SK-N-SH treated with all-trans-retinoic acid at 6 μM for 48 hours (cell line): ENCODE data around the gene GGA1.

Experiments used
- ATAC-seq: fragments of 200-7000 bp; cut with Tn5 transposase; 3 replicates; pipeline ENCODE4 v1.9.1; 2020; ENCODE audit warnings: mild to moderate bottlenecking, moderate library complexity
- ARNTL ChIP-seq: fragments of 450-650 bp; formaldehyde crosslinking; IDR thresholded peaks from 2 replicates; pipeline ENCODE4 v1.5.0; 2020; ENCODE audit warnings: low read depth, mild to moderate bottlenecking, moderate library complexity, borderline replicate concordance
- BACH2 ChIP-seq: fragments of 250-450 bp; sonication (Bioruptor Pico); IDR thresholded peaks from 2 replicates; pipeline ENCODE4 v1.9.0; 2021; ENCODE audit warnings: mild to moderate bottlenecking, borderline replicate concordance
- CSDC2 ChIP-seq: fragments of 250-450 bp; sonication (Bioruptor Pico); IDR thresholded peaks from 2 replicates; pipeline ENCODE4 v1.5.0; 2020; ENCODE audit warnings: mild to moderate bottlenecking, moderate library complexity
- ESRRG ChIP-seq: fragments of 250-450 bp; sonication (Bioruptor Pico); IDR thresholded peaks from 2 replicates; pipeline ENCODE4 v1.6.1; 2021; ENCODE audit warnings: mild to moderate bottlenecking
- GLIS3 ChIP-seq: fragments of 250-450 bp; sonication (Bioruptor Pico); IDR thresholded peaks from 2 replicates; pipeline ENCODE4 v1.5.0; 2020; ENCODE audit warnings: mild to moderate bottlenecking, moderate library complexity
- ISL1 ChIP-seq: fragments of 250-450 bp; sonication (Bioruptor Pico); IDR thresholded peaks from 2 replicates; pipeline ENCODE4 v2.1.2; 2022; ENCODE audit warnings: mild to moderate bottlenecking, moderate library complexity
- OSR1 ChIP-seq: fragments of 250-450 bp; sonication (Bioruptor Pico); IDR thresholded peaks from 2 replicates; pipeline ENCODE4 v1.8.0; 2022; ENCODE audit warnings: moderate library complexity, mild to moderate bottlenecking, inconsistent platforms
- PPARA ChIP-seq: fragments of 250-450 bp; sonication (Bioruptor Pico); IDR thresholded peaks from 2 replicates; pipeline ENCODE4 v1.5.0; 2020; ENCODE audit warnings: mild to moderate bottlenecking, borderline replicate concordance
- RARB ChIP-seq: fragments of 250-450 bp; sonication (Bioruptor Pico); IDR thresholded peaks from 2 replicates; pipeline ENCODE4 v1.8.0; 2021; ENCODE audit warnings: mild to moderate bottlenecking, moderate library complexity
- SNAI2 ChIP-seq: fragments of 250-450 bp; sonication (Bioruptor Pico); IDR thresholded peaks from 2 replicates; pipeline ENCODE4 v1.5.0; 2020; ENCODE audit warnings: mild to moderate bottlenecking, moderate library complexity
- TCF4 ChIP-seq: fragments of 250-450 bp; sonication (Bioruptor Pico); IDR thresholded peaks from 2 replicates; pipeline ENCODE4 v1.8.0; 2021; ENCODE audit warnings: mild to moderate bottlenecking, moderate library complexity, borderline replicate concordance
- TOX ChIP-seq: fragments of 250-450 bp; sonication (Bioruptor Pico); IDR thresholded peaks from 2 replicates; pipeline ENCODE4 v1.8.0; 2021; ENCODE audit warnings: mild to moderate bottlenecking, moderate library complexity, borderline replicate concordance
- ZC3H10 ChIP-seq: fragments of 250-450 bp; sonication (Bioruptor Pico); IDR thresholded peaks from 2 replicates; pipeline ENCODE4 v1.5.1; 2021; ENCODE audit warnings: mild to moderate bottlenecking, moderate library complexity
- ZFP3 ChIP-seq: fragments of 250-450 bp; sonication (Bioruptor Pico); IDR thresholded peaks from 2 replicates; pipeline ENCODE4 v1.5.0; 2020; ENCODE audit warnings: mild to moderate bottlenecking, moderate library complexity
- ZFP30 ChIP-seq: fragments of 450-650 bp; formaldehyde crosslinking; IDR thresholded peaks from 2 replicates; pipeline ENCODE4 v1.5.0; 2022; ENCODE audit warnings: mild to moderate bottlenecking, moderate library complexity
- ZNF565 ChIP-seq: fragments of 450-650 bp; formaldehyde crosslinking; conservative IDR thresholded peaks from 2 replicates; pipeline ENCODE4 v1.5.0; 2020; ENCODE audit warnings: low read depth, mild to moderate bottlenecking, moderate library complexity
- ZNF70 ChIP-seq: fragments of 450-650 bp; formaldehyde crosslinking; IDR thresholded peaks from 2 replicates; pipeline ENCODE4 v1.5.0; 2020; ENCODE audit warnings: mild to moderate bottlenecking, moderate library complexity
- ZNF8 ChIP-seq: fragments of 450-650 bp; formaldehyde crosslinking; IDR thresholded peaks from 2 replicates; pipeline ENCODE4 v1.5.0; 2020; ENCODE audit warnings: mild to moderate bottlenecking, moderate library complexity
- TF ChIP-seq, protein P1 (sequence below): fragments of 250-450 bp; sonication (Bioruptor Pico); IDR thresholded peaks from 2 replicates; pipeline ENCODE4 v1.5.0; 2020; ENCODE audit warnings: mild to moderate bottlenecking, moderate library complexity
- TF ChIP-seq, protein P2 (sequence below): fragments of 250-450 bp; sonication (Bioruptor Pico); IDR thresholded peaks from 2 replicates; pipeline ENCODE4 v1.8.0; 2021; ENCODE audit warnings: low read depth, mild to moderate bottlenecking, moderate library complexity, borderline replicate concordance
- TF ChIP-seq, protein P3 (sequence below): fragments of 250-450 bp; sonication (Bioruptor Pico); IDR thresholded peaks from 2 replicates; pipeline ENCODE4 v1.5.1; 2020; ENCODE audit warnings: low read depth, mild to moderate bottlenecking, moderate library complexity
- TF ChIP-seq, protein P4 (sequence below): fragments of 250-450 bp; sonication (Bioruptor Pico); IDR thresholded peaks from 2 replicates; pipeline ENCODE4 v1.8.0; 2020; ENCODE audit warnings: mild to moderate bottlenecking, moderate library complexity, borderline replicate concordance

GGA1 gene

DNA sequence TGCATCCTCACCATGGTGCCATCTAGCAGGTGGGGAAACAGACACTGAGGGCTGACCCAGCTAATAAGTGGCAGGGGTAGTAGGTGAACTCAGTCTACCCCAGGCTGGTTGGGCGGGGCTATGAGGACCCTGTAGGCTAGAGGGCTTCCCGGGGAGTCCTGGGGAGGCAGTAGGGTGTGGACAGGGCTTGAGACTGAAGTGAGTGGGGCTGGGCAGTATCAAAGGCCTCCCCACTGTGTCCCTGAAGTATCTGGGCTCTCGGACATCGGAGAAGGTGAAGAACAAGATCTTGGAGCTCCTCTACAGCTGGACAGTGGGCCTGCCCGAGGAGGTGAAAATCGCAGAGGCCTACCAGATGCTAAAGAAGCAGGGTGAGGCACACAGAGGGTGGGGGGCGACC is 11.4 kb downstream of the GGA1 start:
- no peak for TF ChIP-seq ZC3H10 (CRISPR knock-in tag)
- no peak for TF ChIP-seq TOX
- TF ChIP-seq CSDC2 (CRISPR knock-in tag), result no peak
- no peak for TF ChIP-seq ISL1 (CRISPR knock-in tag)
- TF ChIP-seq, protein P1, sequence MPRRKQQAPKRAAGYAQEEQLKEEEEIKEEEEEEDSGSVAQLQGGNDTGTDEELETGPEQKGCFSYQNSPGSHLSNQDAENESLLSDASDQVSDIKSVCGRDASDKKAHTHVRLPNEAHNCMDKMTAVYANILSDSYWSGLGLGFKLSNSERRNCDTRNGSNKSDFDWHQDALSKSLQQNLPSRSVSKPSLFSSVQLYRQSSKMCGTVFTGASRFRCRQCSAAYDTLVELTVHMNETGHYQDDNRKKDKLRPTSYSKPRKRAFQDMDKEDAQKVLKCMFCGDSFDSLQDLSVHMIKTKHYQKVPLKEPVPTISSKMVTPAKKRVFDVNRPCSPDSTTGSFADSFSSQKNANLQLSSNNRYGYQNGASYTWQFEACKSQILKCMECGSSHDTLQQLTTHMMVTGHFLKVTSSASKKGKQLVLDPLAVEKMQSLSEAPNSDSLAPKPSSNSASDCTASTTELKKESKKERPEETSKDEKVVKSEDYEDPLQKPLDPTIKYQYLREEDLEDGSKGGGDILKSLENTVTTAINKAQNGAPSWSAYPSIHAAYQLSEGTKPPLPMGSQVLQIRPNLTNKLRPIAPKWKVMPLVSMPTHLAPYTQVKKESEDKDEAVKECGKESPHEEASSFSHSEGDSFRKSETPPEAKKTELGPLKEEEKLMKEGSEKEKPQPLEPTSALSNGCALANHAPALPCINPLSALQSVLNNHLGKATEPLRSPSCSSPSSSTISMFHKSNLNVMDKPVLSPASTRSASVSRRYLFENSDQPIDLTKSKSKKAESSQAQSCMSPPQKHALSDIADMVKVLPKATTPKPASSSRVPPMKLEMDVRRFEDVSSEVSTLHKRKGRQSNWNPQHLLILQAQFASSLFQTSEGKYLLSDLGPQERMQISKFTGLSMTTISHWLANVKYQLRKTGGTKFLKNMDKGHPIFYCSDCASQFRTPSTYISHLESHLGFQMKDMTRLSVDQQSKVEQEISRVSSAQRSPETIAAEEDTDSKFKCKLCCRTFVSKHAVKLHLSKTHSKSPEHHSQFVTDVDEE (CRISPR knock-in tag), result no peak
- TF ChIP-seq, protein P2, sequence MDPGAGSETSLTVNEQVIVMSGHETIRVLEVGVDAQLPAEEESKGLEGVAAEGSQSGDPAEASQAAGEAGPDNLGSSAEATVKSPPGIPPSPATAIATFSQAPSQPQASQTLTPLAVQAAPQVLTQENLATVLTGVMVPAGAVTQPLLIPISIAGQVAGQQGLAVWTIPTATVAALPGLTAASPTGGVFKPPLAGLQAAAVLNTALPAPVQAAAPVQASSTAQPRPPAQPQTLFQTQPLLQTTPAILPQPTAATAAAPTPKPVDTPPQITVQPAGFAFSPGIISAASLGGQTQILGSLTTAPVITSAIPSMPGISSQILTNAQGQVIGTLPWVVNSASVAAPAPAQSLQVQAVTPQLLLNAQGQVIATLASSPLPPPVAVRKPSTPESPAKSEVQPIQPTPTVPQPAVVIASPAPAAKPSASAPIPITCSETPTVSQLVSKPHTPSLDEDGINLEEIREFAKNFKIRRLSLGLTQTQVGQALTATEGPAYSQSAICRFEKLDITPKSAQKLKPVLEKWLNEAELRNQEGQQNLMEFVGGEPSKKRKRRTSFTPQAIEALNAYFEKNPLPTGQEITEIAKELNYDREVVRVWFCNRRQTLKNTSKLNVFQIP, result no peak
- TF ChIP-seq ESRRG, result no peak
- TF ChIP-seq ZFP3 (CRISPR knock-in tag), result no peak
- TF ChIP-seq OSR1 (CRISPR knock-in tag), result no peak
- TF ChIP-seq BACH2, result no peak
- TF ChIP-seq ZFP30 (CRISPR knock-in tag), result no peak
- no peak for TF ChIP-seq TCF4
- TF ChIP-seq PPARA (CRISPR knock-in tag), result no peak
- TF ChIP-seq, protein P3, sequence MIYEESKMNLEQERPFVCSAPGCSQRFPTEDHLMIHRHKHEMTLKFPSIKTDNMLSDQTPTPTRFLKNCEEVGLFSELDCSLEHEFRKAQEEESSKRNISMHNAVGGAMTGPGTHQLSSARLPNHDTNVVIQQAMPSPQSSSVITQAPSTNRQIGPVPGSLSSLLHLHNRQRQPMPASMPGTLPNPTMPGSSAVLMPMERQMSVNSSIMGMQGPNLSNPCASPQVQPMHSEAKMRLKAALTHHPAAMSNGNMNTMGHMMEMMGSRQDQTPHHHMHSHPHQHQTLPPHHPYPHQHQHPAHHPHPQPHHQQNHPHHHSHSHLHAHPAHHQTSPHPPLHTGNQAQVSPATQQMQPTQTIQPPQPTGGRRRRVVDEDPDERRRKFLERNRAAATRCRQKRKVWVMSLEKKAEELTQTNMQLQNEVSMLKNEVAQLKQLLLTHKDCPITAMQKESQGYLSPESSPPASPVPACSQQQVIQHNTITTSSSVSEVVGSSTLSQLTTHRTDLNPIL (CRISPR knock-in tag), result no peak
- no peak for TF ChIP-seq ZNF8
- no peak for TF ChIP-seq ZNF70 (CRISPR knock-in tag)
- no peak for TF ChIP-seq GLIS3 (CRISPR knock-in tag)
- TF ChIP-seq, protein P4, sequence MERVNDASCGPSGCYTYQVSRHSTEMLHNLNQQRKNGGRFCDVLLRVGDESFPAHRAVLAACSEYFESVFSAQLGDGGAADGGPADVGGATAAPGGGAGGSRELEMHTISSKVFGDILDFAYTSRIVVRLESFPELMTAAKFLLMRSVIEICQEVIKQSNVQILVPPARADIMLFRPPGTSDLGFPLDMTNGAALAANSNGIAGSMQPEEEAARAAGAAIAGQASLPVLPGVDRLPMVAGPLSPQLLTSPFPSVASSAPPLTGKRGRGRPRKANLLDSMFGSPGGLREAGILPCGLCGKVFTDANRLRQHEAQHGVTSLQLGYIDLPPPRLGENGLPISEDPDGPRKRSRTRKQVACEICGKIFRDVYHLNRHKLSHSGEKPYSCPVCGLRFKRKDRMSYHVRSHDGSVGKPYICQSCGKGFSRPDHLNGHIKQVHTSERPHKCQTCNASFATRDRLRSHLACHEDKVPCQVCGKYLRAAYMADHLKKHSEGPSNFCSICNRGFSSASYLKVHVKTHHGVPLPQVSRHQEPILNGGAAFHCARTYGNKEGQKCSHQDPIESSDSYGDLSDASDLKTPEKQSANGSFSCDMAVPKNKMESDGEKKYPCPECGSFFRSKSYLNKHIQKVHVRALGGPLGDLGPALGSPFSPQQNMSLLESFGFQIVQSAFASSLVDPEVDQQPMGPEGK (CRISPR knock-in tag), result no peak
- TF ChIP-seq, all 23 proteins: peak for 0
- no peak for ATAC-seq

DNA sequence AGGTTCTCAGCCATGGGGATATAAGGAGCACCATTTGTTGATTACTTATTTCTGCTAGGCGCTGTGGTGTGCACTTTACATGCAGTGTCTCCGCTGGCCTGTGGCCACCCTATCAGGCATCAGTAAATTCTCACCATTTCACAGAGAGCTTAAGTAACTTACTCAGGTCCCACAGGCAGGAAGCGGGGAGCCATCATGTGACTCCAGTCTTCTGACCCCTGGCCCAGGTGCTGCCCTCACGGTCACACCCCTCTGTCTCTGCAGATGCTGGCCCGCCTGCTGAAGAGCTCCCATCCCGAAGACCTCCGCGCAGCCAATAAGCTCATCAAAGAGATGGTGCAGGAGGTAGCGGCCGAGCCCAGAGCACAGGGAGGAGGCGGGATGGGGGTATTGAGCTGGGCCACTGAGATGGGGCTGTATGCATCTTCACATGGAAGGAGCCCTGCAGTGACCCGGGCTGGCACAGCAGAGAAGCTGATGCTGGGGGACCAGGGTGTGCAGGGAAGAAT is 12.8 kb downstream of the GGA1 start:
- TF ChIP-seq PPARA (CRISPR knock-in tag) (no peak), ZFP30 (CRISPR knock-in tag) (no peak), ZNF565 (CRISPR knock-in tag) (no peak), CSDC2 (CRISPR knock-in tag) (no peak), ZFP3 (CRISPR knock-in tag) (no peak), ARNTL (no peak), GLIS3 (CRISPR knock-in tag) (no peak), OSR1 (CRISPR knock-in tag) (no peak), SNAI2 (CRISPR knock-in tag) (no peak), RARB (no peak), TOX (no peak), ZNF70 (CRISPR knock-in tag) (no peak), ZNF8 (no peak), ZC3H10 (CRISPR knock-in tag) (no peak)
- TF ChIP-seq, protein P2, result no peak
- TF ChIP-seq, protein P1 (CRISPR knock-in tag), result no peak
- TF ChIP-seq, protein P3 (CRISPR knock-in tag), result no peak
- ATAC-seq, result no peak
